CD4-positive, alpha-beta memory T cell (primary cell): ENCODE data around the gene OTX1. TPM values are rescaled to one million over a fixed set of nuclear protein-coding genes. Genes with fewer than 3 reads are reported as not detected.

Source experiments
- CTCF ChIA-PET: fragments of 350-600 bp; sonication (Branson Sonifier 250); formaldehyde crosslinking; loops from one replicate; lab custom pipeline; 2021; ENCODE audit warnings: inconsistent platforms; ENCODE audit not compliant: partially characterized antibody; lab: Charles Lee
- POLR2A ChIA-PET: fragments of 350-600 bp; sonication (Branson Sonifier 250); formaldehyde crosslinking; loops from one replicate; lab custom pipeline; 2021; ENCODE audit not compliant: partially characterized antibody; lab: Charles Lee
- DNase-seq, 5 donors: peaks; one replicate each; pipeline versions ENCODE4 v3.0.0 to v3.0.0-alpha.2; 2020 to 2022; ENCODE audit warnings: mixed read lengths in 1 of 5
- H3K27ac ChIP-seq: one replicate; pipeline ENCODE4 v1.7.0; 2013; ENCODE audit warnings: low read depth, low read length
- H3K27me3 ChIP-seq: 2 replicates; pipeline ENCODE4 v1.7.0; 2013; ENCODE audit warnings: mild to moderate bottlenecking, low read length, moderate library complexity; ENCODE audit not compliant: insufficient read depth
- H3K36me3 ChIP-seq: 2 replicates; pipeline ENCODE4 v1.7.0; 2013; ENCODE audit warnings: mild to moderate bottlenecking, low read length, moderate library complexity; ENCODE audit not compliant: insufficient read depth
- H3K4me1 ChIP-seq: 2 replicates; pipeline ENCODE4 v1.7.0; 2013; ENCODE audit warnings: mild to moderate bottlenecking, low read length, moderate library complexity; ENCODE audit not compliant: insufficient read depth
- H3K4me3 ChIP-seq, 2 donors: one replicate each; pipeline ENCODE4 v1.7.0; 2013; ENCODE audit warnings: low read length in 2 of 2, mild to moderate bottlenecking in 1 of 2
- H3K9me3 ChIP-seq, 2 donors: one replicate each; pipeline ENCODE4 v1.7.0; 2013; ENCODE audit warnings: low read length in 2 of 2, control low read depth in 1 of 2; ENCODE audit not compliant: control insufficient read depth in 1 of 2
- H3K27ac Mint-ChIP-seq, 7 donors: one replicate each; pipeline ENCODE4 v1.8.0; 2020 to 2021; ENCODE audit warnings: mixed read lengths in 7 of 7, mild to moderate bottlenecking in 6 of 7, inconsistent platforms in 3 of 7, moderate library complexity in 3 of 7
- H3K27me3 Mint-ChIP-seq, 2 donors: one replicate each; pipeline ENCODE4 v1.8.0; 2020 to 2021; ENCODE audit warnings: mixed read lengths in 2 of 2
- H3K36me3 Mint-ChIP-seq, 2 donors: one replicate each; pipeline ENCODE4 v1.8.0; 2020 to 2021; ENCODE audit warnings: mixed read lengths in 2 of 2, inconsistent platforms in 1 of 2, mild to moderate bottlenecking in 1 of 2
- H3K4me1 Mint-ChIP-seq, 4 donors: one replicate each; pipeline ENCODE4 v1.8.0; 2020 to 2021; ENCODE audit warnings: mixed read lengths in 4 of 4, mild to moderate bottlenecking in 1 of 4
- H3K4me3 Mint-ChIP-seq, 8 donors: one replicate each; pipeline ENCODE4 v1.8.0; 2020 to 2021; ENCODE audit warnings: mixed read lengths in 8 of 8, mild to moderate bottlenecking in 7 of 8, moderate library complexity in 6 of 8, inconsistent platforms in 3 of 8
- H3K9me3 Mint-ChIP-seq, 8 donors: one replicate each; pipeline ENCODE4 v1.8.0; 2020 to 2021; ENCODE audit warnings: mixed read lengths in 8 of 8, mild to moderate bottlenecking in 5 of 8, inconsistent platforms in 3 of 8, moderate library complexity in 1 of 8
- intact Hi-C: fragments of 100-400 bp; cut with micrococcal nuclease; formaldehyde crosslinking; loops from one replicate; pipeline ENCODE4 v1.15.1; 2023
- polyA plus RNA-seq, 2 donors: library from polyadenylated mRNA; unstranded; fragments of 300-500 nt; fragmentation: Illumina TruSeq; gene quantifications; one replicate each; pipeline ENCODE4 v1.2.3, GENCODE V29; 2021
- total RNA-seq, 2 experiments: library from RNA; stranded (reverse); gene quantifications; one replicate each; pipeline ENCODE4 v1.2.3, GENCODE V29; 2021

Gene OTX1
- total and polyA plus RNA-seq, 4 experiments from 2014 or later = not detected

- no peak overlapping the region for H3K27ac Mint-ChIP-seq
- no peak overlapping the region for H3K27ac ChIP-seq
- H3K4me3 ChIP-seq = no peak overlapping the region
- H3K4me1 ChIP-seq = peaks cover 29% of the 10 kb centered on the region
- ChIA-PET POLR2A (no interaction called here), CTCF (no interaction called here)
- peak overlapping the region in 4 of 8 donors; percentile 7 to 78 (median 60) for H3K4me3 Mint-ChIP-seq
- intact Hi-C loops = no loop called here
- peaks cover 54 to 58% of the 10 kb centered on the region in 2 donors for H3K27me3 Mint-ChIP-seq
- no peaks in the 10 kb centered on the region for H3K9me3 ChIP-seq
- H3K36me3 ChIP-seq = no peaks in the 10 kb centered on the region
- H3K27me3 ChIP-seq = peaks cover 31% of the 10 kb centered on the region
- H3K9me3 Mint-ChIP-seq = peaks cover 0 to 18% (median 12%) of the 10 kb centered on the region in 8 donors
- no peak for DNase-seq
- peaks cover 25 to 38% (median 32%) of the 10 kb centered on the region in 4 donors for H3K4me1 Mint-ChIP-seq
- no peaks in the 10 kb centered on the region for H3K36me3 Mint-ChIP-seq
Measured at GRCh38 chr2:63060472-63060991, 9.9 kb downstream of the OTX1 start.

GRCh38 chr2:63064197-63064596 lies 13.6 kb downstream of the OTX1 start:
- peaks cover 3 to 6% (median 5%) of the 10 kb centered on the region in 4 donors for H3K4me1 Mint-ChIP-seq
- no peak for DNase-seq
- ChIA-PET CTCF (no interaction called here), POLR2A (no interaction called here)
- no peak overlapping the region for H3K4me3 ChIP-seq
- no peaks in the 10 kb centered on the region for H3K36me3 ChIP-seq
- peaks cover 37 to 44% of the 10 kb centered on the region in 2 donors for H3K27me3 Mint-ChIP-seq
- no peaks in the 10 kb centered on the region for H3K9me3 ChIP-seq
- no peaks in the 10 kb centered on the region for H3K36me3 Mint-ChIP-seq
- H3K27me3 ChIP-seq = peaks cover 13% of the 10 kb centered on the region
- H3K27ac ChIP-seq = no peak overlapping the region
- no peak overlapping the region for H3K27ac Mint-ChIP-seq
- no peak overlapping the region for H3K4me3 Mint-ChIP-seq
- H3K9me3 Mint-ChIP-seq = peaks cover 0 to 15% (median 6%) of the 10 kb centered on the region in 8 donors
- intact Hi-C loops = no loop called here
- H3K4me1 ChIP-seq = no peaks in the 10 kb centered on the region

GRCh38 chr2:63064661-63065060 lies 14.0 kb downstream of the OTX1 start:
- H3K36me3 Mint-ChIP-seq = no peaks in the 10 kb centered on the region

GRCh38 chr2:63066265-63066664 lies 15.6 kb downstream of the OTX1 start:
- H3K36me3 ChIP-seq = no peaks in the 10 kb centered on the region
- POLR2A ChIA-PET = no interaction called here
- Mint-ChIP-seq H3K4me3 (no peak overlapping the region), H3K9me3 (peaks cover 0 to 7% (median under 1%) of the 10 kb centered on the region in 8 donors), H3K36me3 (no peaks in the 10 kb centered on the region), H3K27me3 (peaks cover 32 to 38% of the 10 kb centered on the region in 2 donors), H3K27ac (no peak overlapping the region), H3K4me1 (no peaks in the 10 kb centered on the region)
- intact Hi-C loops = no loop called here
- H3K27ac ChIP-seq = no peak overlapping the region
- H3K4me1 ChIP-seq = no peaks in the 10 kb centered on the region
- peaks cover 13% of the 10 kb centered on the region for H3K27me3 ChIP-seq
- no peaks in the 10 kb centered on the region for H3K9me3 ChIP-seq
- DNase-seq = no peak
- CTCF ChIA-PET = no interaction called here
- H3K4me3 ChIP-seq = no peak overlapping the region

More at GRCh38 chr2:63064661-63065060, 14.0 kb downstream of the OTX1 start:
- H3K27me3 ChIP-seq = peaks cover 13% of the 10 kb centered on the region
- no peaks in the 10 kb centered on the region for H3K4me1 ChIP-seq
- Mint-ChIP-seq H3K27ac (no peak overlapping the region), H3K4me1 (peaks cover 3 to 6% (median 5%) of the 10 kb centered on the region in 4 donors), H3K9me3 (peaks cover 0 to 15% (median 6%) of the 10 kb centered on the region in 8 donors), H3K4me3 (no peak overlapping the region), H3K27me3 (peaks cover 37 to 45% of the 10 kb centered on the region in 2 donors)
- ChIA-PET POLR2A (no interaction called here), CTCF (no interaction called here)
- no peaks in the 10 kb centered on the region for H3K36me3 ChIP-seq
- no peak overlapping the region for H3K27ac ChIP-seq
- DNase-seq = no peak
- no peaks in the 10 kb centered on the region for H3K9me3 ChIP-seq
- H3K4me3 ChIP-seq = no peak overlapping the region
- intact Hi-C loops = no loop called here

- POLR2A ChIA-PET = no interaction called here
- no peak overlapping the region for H3K27ac Mint-ChIP-seq
- H3K4me1 Mint-ChIP-seq = no peaks in the 10 kb centered on the region
- Histone ChIP-seq H3K27ac (no peak overlapping the region), H3K36me3 (no peaks in the 10 kb centered on the region), H3K4me3 (no peak overlapping the region), H3K27me3 (peaks cover 8% of the 10 kb centered on the region), H3K9me3 (no peaks in the 10 kb centered on the region), H3K4me1 (no peaks in the 10 kb centered on the region)
- intact Hi-C loops = no loop called here
- CTCF ChIA-PET = no interaction called here
- H3K4me3 Mint-ChIP-seq = no peak overlapping the region
- peaks cover 32 to 38% of the 10 kb centered on the region in 2 donors for H3K27me3 Mint-ChIP-seq
- no peaks in the 10 kb centered on the region for H3K36me3 Mint-ChIP-seq
- peaks cover 0 to 7% (median 0%) of the 10 kb centered on the region in 8 donors for H3K9me3 Mint-ChIP-seq
- DNase-seq = no peak
Measured at GRCh38 chr2:63066838-63067237, 16.2 kb downstream of the OTX1 start.

- Mint-ChIP-seq H3K4me1 (no peaks in the 10 kb centered on the region), H3K36me3 (no peaks in the 10 kb centered on the region), H3K27ac (no peak overlapping the region), H3K4me3 (no peak overlapping the region), H3K27me3 (peaks cover 14 to 17% of the 10 kb centered on the region in 2 donors), H3K9me3 (no peaks in the 10 kb centered on the region)
- no peak overlapping the region for H3K27ac ChIP-seq
- DNase-seq = no peak
- CTCF ChIA-PET = no interaction called here
- H3K4me1 ChIP-seq = no peaks in the 10 kb centered on the region
- H3K9me3 ChIP-seq = no peaks in the 10 kb centered on the region
- intact Hi-C loops = no loop called here
- POLR2A ChIA-PET = no interaction called here
- peaks cover 4% of the 10 kb centered on the region for H3K27me3 ChIP-seq
- H3K4me3 ChIP-seq = no peak overlapping the region
- no peaks in the 10 kb centered on the region for H3K36me3 ChIP-seq
Measured at GRCh38 chr2:63071664-63072063, 21.0 kb downstream of the OTX1 start.

- intact Hi-C loops = no loop called here
- H3K27me3 ChIP-seq = no peaks in the 10 kb centered on the region
- H3K9me3 ChIP-seq = no peaks in the 10 kb centered on the region
- Mint-ChIP-seq H3K27ac (no peak overlapping the region), H3K4me1 (no peaks in the 10 kb centered on the region), H3K36me3 (no peaks in the 10 kb centered on the region), H3K27me3 (peaks cover 13 to 15% of the 10 kb centered on the region in 2 donors), H3K4me3 (no peak overlapping the region), H3K9me3 (peaks cover 0 to 4% (median 0%) of the 10 kb centered on the region in 8 donors)
- no peak overlapping the region for H3K27ac ChIP-seq
- H3K36me3 ChIP-seq = no peaks in the 10 kb centered on the region
- H3K4me1 ChIP-seq = no peaks in the 10 kb centered on the region
- ChIA-PET POLR2A (no interaction called here), CTCF (no interaction called here)
- no peak for DNase-seq
- no peak overlapping the region for H3K4me3 ChIP-seq
Measured at GRCh38 chr2:63073994-63074393, 23.4 kb downstream of the OTX1 start.
